SK-N-SH (cell line): ENCODE measurements around the gene THOC7.

ENCODE experiments used
- CTCF ChIP-seq: fragments of 200-600 bp; sonication (generic); IDR thresholded peaks from 2 replicates; pipeline ENCODE4 v1.6.1; 2017; ENCODE audit warnings: antibody characterized with exemption, mild to moderate bottlenecking, moderate library complexity
- GATA2 ChIP-seq: sonication (generic); formaldehyde crosslinking; IDR thresholded peaks from 2 replicates; pipeline ENCODE4 v1.5.0; 2020; ENCODE audit warnings: mild to moderate bottlenecking, missing genetic modification reagents
- SIN3A ChIP-seq: IDR thresholded peaks from 2 replicates; pipeline ENCODE4 v1.6.1; 2012; ENCODE audit warnings: low read depth, mild to moderate bottlenecking, low read length, moderate library complexity, borderline replicate concordance

DNA sequence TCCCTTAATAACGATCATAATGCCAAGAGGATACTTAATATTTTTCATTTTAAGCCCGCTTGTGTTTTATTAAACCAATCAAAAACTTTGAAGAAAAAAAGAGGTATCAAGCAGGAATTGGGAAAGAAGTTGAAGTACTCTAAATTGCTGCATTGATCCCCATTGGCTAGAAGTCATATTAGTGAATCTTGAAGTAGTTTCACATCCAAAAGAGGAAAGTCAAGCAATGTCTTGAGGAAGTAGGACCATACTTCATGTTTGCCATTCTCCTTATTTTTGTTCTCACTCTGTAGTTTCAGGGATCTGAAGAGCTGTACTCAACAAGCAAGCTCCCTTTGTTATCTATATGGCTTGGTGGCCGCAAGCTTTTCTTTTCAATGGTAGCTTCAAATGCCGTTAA is 46.4 kb upstream of the THOC7 start:
- TF ChIP-seq GATA2 (CRISPR knock-in tag), result no peak
- no peak for TF ChIP-seq CTCF
- TF ChIP-seq SIN3A, result no peak
